Brain microvascular endothelial cell (primary cell): ENCODE results near the gene ACSM2A.
"Not testable (repeated sequence)": the region's sequence is repeated elsewhere in the genome, so short reads cannot be mapped to it uniquely, and the experiment has no call there.

Experiments
- DNase-seq: peaks from one replicate; pipeline ENCODE4 v3.0.0-alpha.2; 2020
- H3K27ac ChIP-seq: fragments of 250-450 bp; sonication (Bioruptor Pico); 2 replicates; pipeline ENCODE4 v1.5.1; 2020; ENCODE audit warnings: mild to moderate bottlenecking, moderate library complexity
- H3K27me3 ChIP-seq: fragments of 250-450 bp; sonication (Bioruptor Pico); replicated peaks from 2 replicates; pipeline ENCODE4 v1.5.1; 2020; ENCODE audit warnings: mild to moderate bottlenecking
- H3K36me3 ChIP-seq: fragments of 250-450 bp; sonication (Bioruptor Pico); replicated peaks from 2 replicates; pipeline ENCODE4 v1.5.1; 2020; ENCODE audit warnings: mild to moderate bottlenecking
- H3K4me3 ChIP-seq: 2 replicates; pipeline ENCODE4 v1.5.1; 2011; ENCODE audit warnings: low read depth, mild to moderate bottlenecking, control low read depth, low read length, moderate library complexity
- in situ Hi-C: cut with HindIII; loops from 2 replicates; pipeline ENCODE4 v1.10.0; 2017; ENCODE audit warnings: low sequenced_read_pairs, low pct_ligation_motif_present
- TF ChIP-seq, protein P1 (sequence below): IDR thresholded peaks from 2 replicates; pipeline ENCODE4 v1.5.1; 2011; ENCODE audit warnings: low read depth, mild to moderate bottlenecking, moderate library complexity, low read length, control low read depth, inconsistent platforms; ENCODE audit errors: missing control alignments

The ACSM2A gene

DNA sequence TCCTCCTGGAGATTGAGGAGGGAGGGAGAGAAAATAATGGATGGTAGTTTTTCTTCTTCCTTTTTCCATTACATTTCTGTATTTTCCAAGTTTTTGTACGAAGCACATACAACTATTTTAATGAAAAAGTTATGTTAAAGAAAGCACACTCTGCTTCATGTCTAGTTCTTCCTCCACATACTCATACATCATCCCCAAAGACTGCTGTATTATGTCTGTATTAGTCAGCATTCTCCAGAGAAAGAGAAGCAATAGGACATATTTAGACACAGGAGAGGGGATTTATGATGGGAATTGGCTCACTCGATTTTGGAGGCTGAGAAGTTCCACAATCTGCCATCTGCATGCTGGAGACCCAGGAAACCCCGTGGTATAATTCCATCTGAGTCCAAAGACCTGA lies 10.1 kb upstream of the ACSM2A start:
- DNase-seq = no peak
- H3K36me3 ChIP-seq = no peaks in the 10 kb centered on the region
- TF ChIP-seq, protein P1, sequence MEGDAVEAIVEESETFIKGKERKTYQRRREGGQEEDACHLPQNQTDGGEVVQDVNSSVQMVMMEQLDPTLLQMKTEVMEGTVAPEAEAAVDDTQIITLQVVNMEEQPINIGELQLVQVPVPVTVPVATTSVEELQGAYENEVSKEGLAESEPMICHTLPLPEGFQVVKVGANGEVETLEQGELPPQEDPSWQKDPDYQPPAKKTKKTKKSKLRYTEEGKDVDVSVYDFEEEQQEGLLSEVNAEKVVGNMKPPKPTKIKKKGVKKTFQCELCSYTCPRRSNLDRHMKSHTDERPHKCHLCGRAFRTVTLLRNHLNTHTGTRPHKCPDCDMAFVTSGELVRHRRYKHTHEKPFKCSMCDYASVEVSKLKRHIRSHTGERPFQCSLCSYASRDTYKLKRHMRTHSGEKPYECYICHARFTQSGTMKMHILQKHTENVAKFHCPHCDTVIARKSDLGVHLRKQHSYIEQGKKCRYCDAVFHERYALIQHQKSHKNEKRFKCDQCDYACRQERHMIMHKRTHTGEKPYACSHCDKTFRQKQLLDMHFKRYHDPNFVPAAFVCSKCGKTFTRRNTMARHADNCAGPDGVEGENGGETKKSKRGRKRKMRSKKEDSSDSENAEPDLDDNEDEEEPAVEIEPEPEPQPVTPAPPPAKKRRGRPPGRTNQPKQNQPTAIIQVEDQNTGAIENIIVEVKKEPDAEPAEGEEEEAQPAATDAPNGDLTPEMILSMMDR = no peak
- in situ Hi-C loops = no loop called here
- no peak overlapping the region for H3K4me3 ChIP-seq
- no peak overlapping the region for H3K27ac ChIP-seq
- no peaks in the 10 kb centered on the region for H3K27me3 ChIP-seq

DNA sequence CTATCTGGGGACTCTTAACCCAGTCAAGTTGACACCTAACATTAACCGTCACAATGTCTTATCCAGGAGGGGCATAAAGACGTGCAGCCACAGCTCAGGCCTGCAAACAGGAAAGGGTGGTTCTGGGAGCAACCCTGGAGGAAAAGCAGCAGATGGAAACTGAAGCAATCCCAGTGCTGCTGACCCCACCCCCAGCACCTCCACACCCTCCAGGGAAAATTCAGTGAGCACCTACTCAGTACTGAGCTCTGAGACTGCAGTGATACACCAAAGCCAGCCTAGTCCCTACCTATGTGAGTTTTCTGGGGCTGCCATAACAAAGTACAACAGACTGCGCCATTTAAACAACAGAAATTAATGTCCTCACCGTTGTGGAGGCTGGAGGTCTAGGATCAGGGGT lies 9.5 kb upstream of the ACSM2A start:
- DNase-seq, H3K27ac ChIP-seq, H3K27me3 ChIP-seq, H3K4me3 ChIP-seq, in situ Hi-C loops, H3K36me3 ChIP-seq: not testable (repeated sequence)

GRCh38 chr16:20446652-20447393 lies 4.5 kb upstream of the ACSM2A start:
- in situ Hi-C loops, DNase-seq, H3K27ac ChIP-seq, H3K36me3 ChIP-seq, H3K4me3 ChIP-seq, H3K27me3 ChIP-seq: not testable (repeated sequence)

GRCh38 chr16:20453633-20454032 lies 2.3 kb downstream of the ACSM2A start:
- H3K36me3 ChIP-seq, DNase-seq, H3K27me3 ChIP-seq, in situ Hi-C loops, H3K4me3 ChIP-seq, H3K27ac ChIP-seq: not testable (repeated sequence)

- H3K27ac ChIP-seq, DNase-seq, in situ Hi-C loops, H3K36me3 ChIP-seq, H3K4me3 ChIP-seq, H3K27me3 ChIP-seq: not testable (repeated sequence)
Measured at GRCh38 chr16:20459227-20459626, 7.9 kb downstream of the ACSM2A start.

DNA sequence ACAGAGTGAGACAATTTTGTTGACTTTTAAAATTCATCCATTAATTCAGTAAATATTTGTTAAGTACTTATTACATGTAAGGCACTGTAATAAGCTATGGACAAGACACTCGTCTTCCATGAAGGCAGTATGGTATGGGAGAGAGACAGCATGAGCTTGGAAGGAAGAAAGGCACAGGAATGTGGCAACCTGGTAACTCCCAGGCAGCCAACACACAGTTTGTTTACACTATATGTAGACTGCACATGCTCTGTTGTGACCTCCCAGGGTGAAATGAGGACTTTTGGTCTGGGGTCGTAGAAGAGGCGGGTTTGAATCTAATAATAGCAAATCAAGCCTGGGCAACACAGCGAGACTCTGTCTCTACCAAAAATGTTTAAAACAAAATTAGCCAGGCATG lies 9.0 kb downstream of the ACSM2A start:
- DNase-seq, H3K27me3 ChIP-seq, in situ Hi-C loops, H3K36me3 ChIP-seq, H3K27ac ChIP-seq, H3K4me3 ChIP-seq: not testable (repeated sequence)

- H3K27ac ChIP-seq, in situ Hi-C loops, H3K36me3 ChIP-seq, DNase-seq, H3K4me3 ChIP-seq, H3K27me3 ChIP-seq: not testable (repeated sequence)
Measured at GRCh38 chr16:20468954-20469353, 17.6 kb downstream of the ACSM2A start.

GRCh38 chr16:20469930-20470329 lies 18.6 kb downstream of the ACSM2A start:
- H3K27me3 ChIP-seq, H3K4me3 ChIP-seq, in situ Hi-C loops, H3K27ac ChIP-seq, DNase-seq, H3K36me3 ChIP-seq: not testable (repeated sequence)

DNA sequence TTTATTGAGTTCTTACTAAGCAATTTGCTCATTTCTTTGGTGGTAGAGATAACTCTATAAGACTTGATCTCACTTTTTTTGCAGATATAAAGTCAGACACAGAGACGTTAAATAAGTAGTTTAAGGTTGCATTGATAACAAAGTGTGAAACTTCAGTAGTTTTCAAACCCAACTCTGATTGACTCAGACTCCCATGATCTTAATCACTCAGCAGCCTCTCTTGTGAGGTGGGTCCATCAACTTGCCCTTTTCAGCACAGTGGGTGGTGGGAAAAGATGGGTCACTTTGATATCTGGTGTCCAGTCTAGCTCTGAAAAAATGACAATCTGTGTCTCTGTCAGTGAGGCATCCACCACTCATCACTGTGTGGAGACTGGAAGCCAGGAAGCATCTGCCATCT lies 19.4 kb downstream of the ACSM2A start:
- DNase-seq, in situ Hi-C loops, H3K4me3 ChIP-seq, H3K27ac ChIP-seq, H3K36me3 ChIP-seq, H3K27me3 ChIP-seq: not testable (repeated sequence)

DNA sequence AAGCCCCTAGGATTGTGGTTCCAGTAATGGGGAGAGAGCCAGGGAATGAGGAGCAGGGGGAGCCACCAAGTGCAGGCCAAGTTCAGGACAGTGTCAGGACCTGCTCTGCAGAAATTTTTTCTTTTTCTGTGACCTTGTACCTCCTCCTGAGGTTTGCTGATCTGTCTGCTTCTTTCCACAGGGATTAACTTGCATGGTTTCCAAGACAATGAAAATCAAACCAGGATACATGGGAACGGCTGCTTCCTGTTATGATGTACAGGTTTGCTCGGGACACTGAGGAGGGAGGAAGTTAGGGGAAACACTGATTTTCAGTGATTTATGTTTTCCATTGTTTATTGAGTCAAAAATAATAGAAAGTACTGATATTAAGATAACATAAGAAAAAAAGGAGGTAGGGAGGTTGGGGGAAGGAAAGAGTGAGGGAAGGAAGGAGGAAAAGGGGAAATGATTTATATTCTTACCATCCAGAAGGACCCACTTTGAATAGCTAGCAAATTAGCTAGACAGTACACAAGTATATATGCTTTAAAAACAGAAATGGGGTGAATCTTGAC lies 25.9 kb downstream of the ACSM2A start:
- H3K36me3 ChIP-seq, H3K27me3 ChIP-seq, H3K4me3 ChIP-seq, H3K27ac ChIP-seq, in situ Hi-C loops, DNase-seq: not testable (repeated sequence)

DNA sequence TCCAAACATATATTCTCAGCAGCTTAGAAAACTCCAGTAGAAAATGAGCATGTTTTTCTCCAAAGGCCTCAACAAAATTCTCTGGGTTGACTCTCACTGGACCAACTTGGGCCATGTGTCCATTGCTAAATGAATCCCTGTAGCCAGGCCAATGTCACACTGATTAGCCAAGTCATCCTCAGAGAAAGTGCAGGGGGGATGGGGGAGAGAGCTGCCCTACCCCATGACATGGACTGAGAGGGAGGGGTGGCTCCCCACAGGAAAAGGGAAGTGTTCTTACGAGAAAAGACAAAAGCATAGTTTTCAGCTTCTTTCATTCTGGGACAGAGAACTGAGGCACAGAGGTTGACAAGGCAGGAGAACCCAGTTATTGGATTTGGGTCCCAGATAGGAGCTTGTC lies 32.7 kb downstream of the ACSM2A start:
- H3K36me3 ChIP-seq, DNase-seq, H3K27me3 ChIP-seq, in situ Hi-C loops, H3K4me3 ChIP-seq, H3K27ac ChIP-seq: not testable (repeated sequence)
